Gastrocnemius medialis (tissue), 4 donors: ENCODE measurements around the gene ACADL.

ENCODE experiments used
- CTCF ChIP-seq, 5 experiments: fragments of 450-650 bp in 3 of 5; fragments of 200-600 bp in 2 of 5; sonication (generic) in 2 of 5; IDR thresholded peaks in 4 of 5; conservative IDR thresholded peaks in 1 of 5; 1 replicate in 4 of 5; 2 replicates in 1 of 5; pipeline ENCODE4 v1.5.1; 2016 to 2019; ENCODE audit warnings: antibody characterized with exemption in 5 of 5, mild to moderate bottlenecking in 3 of 5, moderate library complexity in 3 of 5
- POLR2A ChIP-seq, 2 donors: fragments of 450-650 bp; IDR thresholded peaks; one replicate each; pipeline ENCODE4 v1.6.1; 2017; ENCODE audit warnings: antibody characterized with exemption in 2 of 2, mild to moderate bottlenecking in 2 of 2, moderate library complexity in 2 of 2

DNA sequence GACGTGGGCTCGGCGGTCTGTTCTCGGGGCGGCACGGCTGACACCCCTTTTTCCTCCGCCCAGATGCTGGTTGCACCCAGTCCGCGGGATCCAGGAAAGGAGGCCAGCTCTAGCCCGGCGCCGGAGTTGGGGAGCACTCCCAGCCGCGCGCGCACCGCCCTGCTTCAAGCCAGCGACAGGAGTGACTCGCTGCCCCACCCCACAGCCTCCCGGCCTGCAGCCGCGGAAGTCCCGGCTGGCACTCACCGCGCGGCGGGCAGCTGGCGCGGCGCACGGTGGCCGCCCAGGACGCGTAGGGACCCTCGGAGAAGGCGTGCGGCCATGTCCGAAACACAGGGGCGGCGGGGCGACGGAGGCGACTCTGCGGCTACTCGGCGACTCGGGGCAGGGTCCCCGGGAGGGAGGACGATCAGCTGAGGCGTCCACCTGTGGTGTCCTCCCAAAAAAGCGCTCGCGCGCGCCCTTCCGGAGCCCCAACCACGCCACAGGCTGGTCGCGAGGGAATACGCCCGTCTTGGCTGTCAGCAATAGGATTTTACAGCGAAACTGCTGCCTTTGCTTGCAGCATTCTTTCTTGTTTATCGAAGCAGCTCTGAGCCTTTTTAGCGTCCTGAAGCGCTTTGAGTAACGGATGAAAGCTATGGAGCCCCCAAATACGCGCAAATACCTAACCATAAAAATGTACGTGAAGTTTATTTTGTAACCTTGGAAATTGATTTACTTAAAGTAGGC, at the start of gene ACADL:
- TF ChIP-seq CTCF (IDR thresholded peaks at IDR 0.05 in 4 of 5, conservative IDR thresholded peaks at IDR 0.05 in 1 of 5) = no peak
- peak; percentile 27 to 64 for TF ChIP-seq POLR2A (IDR thresholded peaks at IDR 0.05)
